GM19193 (cell line): ENCODE measurements around the gene NTRK3.

Source experiments
- POLR2A ChIP-seq: IDR thresholded peaks from 4 replicates; pipeline ENCODE4 v1.6.1; 2011; ENCODE audit not compliant: insufficient read depth, insufficient read length; ENCODE audit errors: extremely low read depth

Gene NTRK3

DNA sequence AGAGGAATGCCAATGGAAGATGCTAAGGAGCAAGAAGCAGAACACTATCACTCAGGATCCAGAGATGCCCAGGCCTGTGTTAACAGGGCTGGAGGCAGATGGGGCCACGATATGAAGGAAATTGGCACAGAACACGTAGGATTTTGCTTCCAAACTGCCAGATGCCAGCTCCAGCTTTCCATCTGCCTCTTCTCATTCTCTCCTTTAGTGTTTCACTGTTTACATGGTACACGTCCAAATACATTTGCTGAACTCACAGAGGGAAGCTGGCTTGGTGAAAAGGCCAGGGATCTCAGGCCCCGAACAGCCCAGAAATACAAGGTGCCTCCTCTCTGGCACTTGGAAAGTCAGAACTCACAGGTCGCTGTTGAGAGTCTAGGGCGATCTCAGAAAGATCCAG, 187.0 kb downstream of the NTRK3 start:
- no peak for TF ChIP-seq POLR2A

DNA sequence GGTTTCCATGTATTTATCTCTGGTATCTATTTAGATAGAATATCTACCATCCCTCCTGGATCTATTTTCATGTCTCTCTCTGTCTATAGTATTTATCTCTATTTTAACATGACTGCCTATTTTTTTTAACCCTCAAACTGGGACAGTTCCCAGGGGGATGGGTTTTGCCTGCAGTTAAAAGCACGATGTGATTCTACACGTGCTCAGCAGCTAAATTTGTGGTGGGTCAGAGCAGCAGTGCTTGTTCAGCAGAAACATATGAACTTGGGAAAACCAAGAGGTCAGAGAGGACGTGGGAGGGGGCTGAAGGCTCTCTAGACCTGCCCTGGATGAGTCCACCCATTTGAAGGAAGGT, 189.2 kb downstream of the NTRK3 start:
- no peak for TF ChIP-seq POLR2A

DNA sequence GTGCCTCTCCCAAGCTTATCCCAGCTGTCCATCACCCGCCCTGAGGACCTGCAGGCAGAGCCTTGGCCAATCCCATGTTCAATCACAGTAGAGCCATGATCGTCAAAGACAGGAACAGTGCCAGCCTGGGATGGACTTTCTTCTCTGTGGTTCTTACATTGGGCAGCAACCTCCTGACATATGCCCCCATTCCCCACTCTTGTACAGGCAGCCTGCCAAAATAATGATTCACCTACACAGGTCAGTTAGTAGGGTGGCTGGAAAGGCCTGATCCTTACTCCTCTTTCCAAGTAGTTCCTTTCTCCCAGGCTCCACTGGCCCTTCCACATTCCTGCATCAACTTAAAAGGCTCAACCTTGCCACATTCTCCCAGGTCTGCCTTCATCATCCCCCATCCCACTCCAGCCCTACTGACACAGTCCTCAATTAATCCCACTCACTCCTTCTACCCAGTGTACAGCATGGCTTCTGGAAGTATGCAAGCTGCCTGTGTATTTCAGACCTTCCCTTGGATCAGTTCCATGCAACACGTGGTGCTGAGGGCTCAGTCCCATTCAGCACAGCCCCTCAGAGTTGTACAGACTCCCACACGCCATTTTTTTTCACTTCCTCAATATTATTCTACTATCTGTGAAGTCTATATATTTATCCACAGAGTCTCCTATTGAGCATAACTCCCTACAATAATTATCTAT, 189.8 kb downstream of the NTRK3 start:
- no peak for TF ChIP-seq POLR2A

DNA sequence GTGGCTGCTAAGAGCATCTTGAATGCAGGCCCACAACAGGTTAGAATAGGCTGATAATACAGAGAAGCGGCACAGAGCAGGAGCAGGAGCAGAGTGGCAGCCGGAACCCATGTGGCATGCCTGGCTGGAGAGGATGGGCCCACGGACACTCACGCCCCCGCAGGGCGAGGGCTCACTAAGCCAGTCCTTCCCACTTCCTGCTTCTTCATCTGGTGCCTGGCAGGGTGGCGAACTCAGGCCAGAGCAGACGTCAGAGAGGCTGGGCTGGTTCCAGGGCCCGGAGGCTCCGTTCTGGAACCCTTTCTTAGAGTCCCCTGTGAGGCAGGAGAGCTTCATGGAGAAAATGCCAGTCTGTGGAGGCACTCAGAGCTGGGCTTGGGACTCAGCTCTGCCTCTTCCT, 195.1 kb downstream of the NTRK3 start:
- no peak for TF ChIP-seq POLR2A

DNA sequence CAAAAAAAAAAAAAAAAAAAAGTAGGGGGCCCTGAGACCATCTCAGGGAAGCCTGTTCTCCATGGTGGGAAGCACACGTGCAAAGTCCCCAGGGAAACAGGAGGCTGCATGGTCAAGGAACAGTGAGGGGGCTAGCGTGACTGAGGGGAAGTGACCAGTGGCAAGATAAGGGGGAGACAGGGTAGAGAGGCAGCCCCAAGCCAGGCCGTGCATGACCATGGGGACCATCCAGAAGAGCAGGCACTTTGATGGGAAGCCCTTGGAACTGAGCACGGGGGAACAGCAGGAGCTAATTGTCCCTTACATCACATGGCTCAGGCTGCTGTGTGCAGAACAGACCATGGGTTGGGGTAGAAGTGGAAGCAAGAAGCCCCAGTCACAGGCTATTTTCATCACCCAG, 196.2 kb downstream of the NTRK3 start:
- TF ChIP-seq POLR2A, result no peak

DNA sequence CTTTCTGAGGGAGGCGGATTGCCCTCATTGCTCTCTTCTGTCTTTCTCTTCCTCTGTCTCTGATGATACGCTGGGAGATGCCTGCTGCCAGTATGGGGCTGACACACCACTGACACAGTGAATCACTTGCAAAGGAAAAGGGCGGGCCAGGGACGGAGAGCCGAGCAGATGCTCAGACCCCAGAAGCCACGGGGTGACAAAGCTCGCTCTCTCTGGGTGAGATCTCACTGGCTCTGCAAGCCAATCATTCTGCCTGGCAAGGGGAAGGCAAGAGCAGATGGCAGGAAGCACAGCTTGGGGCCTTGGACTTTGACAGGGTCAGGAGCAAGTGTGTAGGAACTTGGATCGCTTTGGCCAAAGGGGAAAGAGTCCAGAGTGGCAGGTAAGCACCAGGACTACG, 198.7 kb downstream of the NTRK3 start:
- TF ChIP-seq POLR2A, result no peak

DNA sequence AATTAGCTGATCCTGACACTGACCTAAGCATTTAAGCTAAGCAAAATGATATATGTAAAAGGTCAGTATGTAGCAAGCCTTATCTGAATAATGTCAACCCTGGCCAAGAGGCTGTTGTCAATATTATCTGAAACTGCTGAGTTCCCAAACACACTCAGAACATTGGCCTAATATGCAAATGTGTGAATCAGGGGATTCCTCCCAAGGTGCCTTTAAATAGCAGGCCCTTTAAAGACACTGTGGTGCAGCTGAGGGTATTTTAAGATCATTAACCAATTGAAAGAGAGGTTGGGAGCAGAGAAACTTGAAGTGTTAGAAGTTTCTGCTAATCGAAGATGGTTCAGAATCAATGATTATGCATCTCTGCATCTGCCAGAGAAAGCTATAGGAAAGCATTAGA, 207.0 kb downstream of the NTRK3 start:
- no peak for TF ChIP-seq POLR2A

DNA sequence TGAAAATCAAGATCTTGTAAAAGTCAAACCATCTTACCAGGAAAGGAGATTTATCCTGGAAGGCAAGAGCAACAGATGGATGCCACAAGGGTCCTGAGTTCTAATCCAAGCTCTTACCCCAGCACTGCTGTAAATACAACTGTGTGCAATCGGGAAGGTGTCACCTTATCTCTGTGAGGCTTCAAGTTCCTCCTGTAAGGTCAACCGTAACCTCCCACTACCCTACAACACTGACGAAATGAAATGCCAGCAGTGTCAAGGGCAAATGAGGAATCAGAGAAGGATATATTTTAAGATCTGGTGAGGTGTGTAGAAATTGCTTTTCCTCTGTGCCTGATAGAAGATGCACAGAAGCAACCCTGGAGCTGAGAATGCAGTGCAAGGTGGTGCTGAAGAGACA, 207.8 kb downstream of the NTRK3 start:
- TF ChIP-seq POLR2A, result no peak

DNA sequence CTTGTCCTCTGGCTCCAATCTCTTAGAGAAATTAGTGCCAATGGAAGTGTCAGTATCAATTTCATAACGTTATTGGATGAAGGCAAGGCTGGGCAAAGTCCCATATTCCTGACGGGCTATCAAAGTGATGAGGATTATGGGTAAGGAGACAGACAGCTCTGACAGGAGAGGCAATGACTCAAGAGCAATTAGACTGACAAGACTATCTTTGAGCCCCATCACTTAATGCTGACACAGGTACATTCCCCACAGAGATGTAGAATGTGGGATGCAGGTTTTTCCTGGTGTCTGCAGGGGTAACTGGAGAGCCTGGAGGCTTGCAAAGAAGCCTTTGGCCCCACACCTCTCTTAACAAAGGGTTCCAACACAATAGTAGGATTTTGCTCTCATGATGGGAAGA, 208.3 kb downstream of the NTRK3 start:
- TF ChIP-seq POLR2A, result no peak

DNA sequence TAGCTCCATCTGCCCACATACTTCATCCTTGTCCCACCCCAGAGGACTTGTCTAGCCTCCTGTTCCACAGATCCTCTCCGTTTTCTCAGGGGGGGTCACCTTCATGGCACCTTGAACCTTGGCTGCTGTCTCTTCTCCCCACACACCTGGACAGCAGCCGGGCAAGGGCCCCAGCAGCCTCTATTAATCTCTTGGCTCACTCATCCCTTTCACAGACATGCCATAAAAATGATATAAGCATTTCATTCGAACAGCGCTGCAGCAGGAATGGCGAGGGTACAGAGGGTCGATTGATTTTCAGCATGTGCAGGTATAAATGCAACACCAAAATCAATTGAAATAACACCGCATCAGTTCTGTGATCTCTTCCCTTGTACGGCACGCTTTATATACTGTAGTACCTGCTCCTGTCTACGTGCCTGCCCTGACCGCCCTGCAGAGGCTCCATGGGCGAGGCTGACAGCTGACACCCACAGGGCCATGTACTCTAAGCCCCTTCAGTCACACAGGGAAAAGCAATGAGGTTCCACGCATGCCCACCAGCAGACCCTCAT, 209.9 kb downstream of the NTRK3 start:
- no peak for TF ChIP-seq POLR2A

DNA sequence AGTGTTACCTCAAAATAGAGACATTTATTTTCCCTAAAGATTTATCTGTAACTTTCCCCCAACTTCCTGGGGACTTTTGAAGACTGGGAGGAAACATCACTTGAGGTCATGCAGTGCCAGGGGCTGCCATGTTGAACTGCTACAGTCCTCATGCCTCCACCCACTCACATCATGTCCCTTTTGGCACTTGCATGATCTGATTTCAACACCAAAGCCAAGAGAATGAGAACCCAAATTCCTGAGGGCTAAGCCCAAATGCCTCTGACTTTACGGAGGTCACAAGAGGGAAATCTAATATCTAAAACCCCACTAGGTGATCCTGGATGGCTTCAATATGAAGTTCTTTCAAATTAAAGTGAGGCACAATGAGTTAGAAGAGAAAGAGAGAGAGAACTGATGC, 213.1 kb downstream of the NTRK3 start:
- no peak for TF ChIP-seq POLR2A

DNA sequence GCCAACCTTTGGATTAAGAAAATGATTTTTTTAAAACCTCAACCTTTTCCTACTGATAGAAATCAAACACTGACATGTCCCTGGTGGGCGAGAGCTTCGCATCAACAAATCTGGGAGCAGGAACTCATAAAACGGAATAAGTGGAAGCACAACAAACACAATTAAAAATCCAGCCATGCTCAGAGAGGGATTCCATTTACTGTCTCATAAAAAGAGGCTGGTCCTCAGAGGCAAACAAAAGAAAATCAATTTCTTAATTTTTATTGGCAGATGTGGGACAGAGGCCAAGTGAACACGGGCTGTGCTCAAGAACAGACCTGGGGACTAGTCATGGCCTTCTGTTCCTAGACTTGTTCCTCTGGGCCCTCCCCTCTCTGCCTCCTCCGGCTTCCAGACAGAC, 214.5 kb downstream of the NTRK3 start:
- no peak for TF ChIP-seq POLR2A

DNA sequence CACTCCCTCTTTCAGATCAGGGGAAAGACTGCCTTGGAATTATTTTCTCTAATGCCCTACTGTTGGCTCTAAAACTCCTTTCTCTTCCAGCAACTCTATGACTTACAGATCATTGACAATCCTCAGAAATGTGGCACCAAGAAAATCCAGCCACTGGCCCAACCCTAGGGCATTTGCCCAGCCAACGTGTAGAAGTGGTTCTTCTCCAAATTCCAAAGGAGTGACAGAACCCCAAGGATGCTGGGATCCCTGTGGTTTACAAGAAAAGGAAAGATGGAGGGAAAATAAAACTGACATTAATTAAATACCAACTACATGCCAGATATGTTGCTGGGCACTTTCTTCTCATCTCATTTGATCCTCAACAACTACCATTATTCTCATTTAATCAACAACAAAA, 216.0 kb downstream of the NTRK3 start:
- TF ChIP-seq POLR2A, result no peak

DNA sequence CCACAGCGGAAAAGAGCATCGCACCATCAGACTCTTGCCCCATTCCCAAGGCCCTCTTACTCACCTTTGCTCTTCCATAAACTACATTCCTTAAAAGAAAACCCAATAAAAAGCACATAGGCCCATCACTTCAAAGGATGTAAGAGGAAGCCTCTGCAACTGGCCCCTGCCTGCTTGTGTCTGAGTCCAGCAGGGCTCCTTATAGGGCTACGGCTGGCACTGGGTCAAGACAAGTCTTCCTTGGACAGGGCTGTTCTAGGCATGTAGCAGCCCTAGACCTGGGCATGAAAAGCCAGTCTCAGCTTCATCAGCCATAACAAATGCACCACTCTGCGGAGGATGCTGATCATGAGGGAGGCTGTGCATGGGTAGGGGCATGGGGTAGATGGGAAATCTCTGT, 218.3 kb downstream of the NTRK3 start:
- TF ChIP-seq POLR2A, result no peak

DNA sequence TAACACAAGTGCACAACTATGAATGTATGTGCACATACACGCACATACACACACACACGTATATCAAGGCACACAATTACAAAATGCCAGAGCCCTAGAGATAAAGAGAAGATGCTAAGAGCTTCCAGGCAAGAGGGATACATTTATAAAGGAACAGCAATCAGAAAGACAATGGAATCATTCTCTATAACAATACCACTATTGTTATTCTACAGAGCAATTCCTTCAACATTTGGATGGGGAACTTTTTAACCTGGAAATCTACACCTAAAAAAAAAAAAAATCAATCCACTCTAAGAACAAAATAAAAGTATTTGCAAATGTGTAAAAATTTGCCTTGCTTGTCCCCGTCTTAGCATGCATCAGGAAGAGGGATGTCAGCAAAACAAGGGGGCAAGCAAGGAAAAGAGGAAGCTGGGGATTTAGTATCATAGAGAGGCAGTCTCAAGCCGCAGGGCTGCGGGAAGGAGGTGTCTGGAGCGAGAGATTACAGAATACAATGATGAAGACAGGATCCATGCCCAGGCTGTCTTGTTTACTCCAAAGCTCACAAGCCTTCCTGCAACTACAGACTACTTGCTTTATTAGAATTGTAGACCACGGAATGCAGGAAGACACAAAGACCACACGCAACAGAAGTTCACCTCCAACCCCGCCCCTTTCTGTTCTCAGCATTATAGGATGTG, 220.2 kb downstream of the NTRK3 start:
- no peak for TF ChIP-seq POLR2A

DNA sequence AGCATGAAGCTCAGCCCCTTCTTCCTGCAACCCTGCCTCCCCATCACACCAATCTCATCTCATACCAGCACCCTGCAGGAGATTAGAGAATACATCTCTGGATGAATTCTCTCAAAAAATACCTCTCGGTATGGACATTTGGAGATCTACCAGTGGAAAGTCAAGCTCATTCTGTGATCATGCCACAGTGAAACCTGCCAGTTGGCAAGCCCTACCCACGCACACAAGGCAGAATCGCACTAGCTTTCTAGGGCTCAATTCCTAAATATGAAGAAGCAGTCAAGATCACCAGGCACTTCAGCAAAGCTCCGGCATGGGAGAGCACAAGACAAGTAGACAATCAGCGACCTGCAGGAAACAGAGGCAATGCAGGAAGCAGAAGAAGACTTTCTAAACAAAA, 221.2 kb downstream of the NTRK3 start:
- no peak for TF ChIP-seq POLR2A

DNA sequence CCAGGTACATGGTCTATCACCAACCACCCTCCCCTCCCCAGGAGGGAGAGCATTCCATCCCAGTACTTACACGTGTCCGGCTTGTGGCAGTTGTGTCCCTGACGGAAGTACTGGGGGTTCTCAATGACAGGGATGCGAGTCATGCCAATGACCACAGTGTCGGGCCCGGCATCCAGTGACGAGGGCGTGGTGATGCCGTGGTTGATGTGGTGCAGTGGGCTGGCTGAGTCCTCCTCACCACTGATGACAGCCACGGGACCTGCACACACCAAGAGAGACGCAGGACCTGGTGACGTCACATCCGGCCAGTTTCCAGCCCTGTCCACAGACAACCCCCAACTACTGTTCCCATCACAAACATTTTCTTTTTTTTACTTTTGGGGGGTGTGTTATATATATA, 223.8 kb downstream of the NTRK3 start:
- no peak for TF ChIP-seq POLR2A

DNA sequence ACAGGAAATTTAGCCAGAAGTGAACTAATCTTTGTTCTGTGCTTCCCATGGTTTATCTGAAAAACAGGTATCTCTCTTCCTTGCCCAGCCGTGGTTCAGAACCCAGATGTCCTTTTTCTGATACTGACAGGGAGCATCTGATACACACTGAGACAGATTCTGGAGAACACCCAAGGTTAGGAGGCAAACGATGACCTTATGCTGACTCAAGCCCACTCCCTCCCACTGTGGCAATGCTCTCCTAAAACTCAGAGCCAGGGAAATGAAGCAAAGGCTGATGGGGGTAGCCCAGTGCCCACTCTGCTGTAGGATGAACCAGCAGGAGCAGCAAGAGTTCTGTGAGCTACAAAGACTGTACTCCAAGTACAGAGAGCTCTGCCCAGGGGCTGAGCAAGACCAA, 225.1 kb downstream of the NTRK3 start:
- no peak for TF ChIP-seq POLR2A

DNA sequence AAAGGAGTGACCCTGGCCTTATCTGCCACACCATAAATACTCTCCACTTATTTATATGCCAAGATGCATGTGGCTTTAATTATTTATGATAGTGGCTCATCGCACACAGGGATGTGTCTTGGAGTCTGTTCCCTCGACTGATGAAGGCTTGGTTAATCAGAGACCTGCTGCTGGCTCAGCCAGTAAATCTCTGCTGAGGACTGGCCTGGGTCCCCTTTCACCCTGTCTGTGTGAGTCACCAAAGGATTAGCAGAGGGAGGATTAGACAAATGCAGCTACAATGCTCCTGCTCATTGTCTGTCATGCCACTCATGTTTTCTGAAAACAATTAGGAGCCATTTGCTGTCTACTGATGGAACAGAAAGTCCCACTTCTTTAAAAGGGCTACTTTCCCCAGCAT, 226.8 kb downstream of the NTRK3 start:
- TF ChIP-seq POLR2A, result no peak
